ENCODE data around the gene CDK5R1.

The CDK5R1 gene

GRCh38 chr17:32491371-32492263 lies 4.8 kb downstream of the CDK5R1 start:
- FAIRE-seq (no peak), DNase-seq (ENCODE audit: insufficient read length, low spot score) (no peak)

- DNase-seq (ENCODE audit: insufficient read length, low spot score), result no peak
- FAIRE-seq, result no peak
Measured at GRCh38 chr17:32492264-32492589, 5.4 kb downstream of the CDK5R1 start.

- FAIRE-seq, result no peak
Measured at GRCh38 chr17:32492648-32493289, 6.0 kb downstream of the CDK5R1 start.

GRCh38 chr17:32493571-32493970 lies 6.8 kb downstream of the CDK5R1 start:
- DNase-seq (ENCODE audit: insufficient read length, low spot score) (no peak), FAIRE-seq (no peak)

More at GRCh38 chr17:32492648-32493289, 6.0 kb downstream of the CDK5R1 start:
- no peak for DNase-seq (ENCODE audit: insufficient read length, low spot score)

- DNase-seq (ENCODE audit: insufficient read length, low spot score), result no peak
- no peak for FAIRE-seq
Measured at GRCh38 chr17:32493976-32494513, 7.3 kb downstream of the CDK5R1 start.

GRCh38 chr17:32494621-32495358 lies 8.0 kb downstream of the CDK5R1 start:
- no peak for FAIRE-seq
- DNase-seq (ENCODE audit: insufficient read length, low spot score), result no peak

- DNase-seq (ENCODE audit: insufficient read length, low spot score), result no peak
- no peak for FAIRE-seq
Measured at GRCh38 chr17:32495359-32496231, 8.8 kb downstream of the CDK5R1 start.

- peak; percentile 23 for FAIRE-seq
- DNase-seq (ENCODE audit: insufficient read length, low spot score), result no peak
Measured at GRCh38 chr17:32496395-32497073, 9.7 kb downstream of the CDK5R1 start.

- DNase-seq (ENCODE audit: insufficient read length, low spot score) (no peak), FAIRE-seq (no peak)
Measured at GRCh38 chr17:32497431-32498205, 10.8 kb downstream of the CDK5R1 start.

- DNase-seq (ENCODE audit: insufficient read length, low spot score) (no peak), FAIRE-seq (no peak)
Measured at GRCh38 chr17:32498391-32498790, 11.6 kb downstream of the CDK5R1 start.

- DNase-seq (ENCODE audit: insufficient read length, low spot score) (no peak), FAIRE-seq (no peak)
Measured at GRCh38 chr17:32502013-32502412, 15.2 kb downstream of the CDK5R1 start.

- no peak for DNase-seq (ENCODE audit: insufficient read length, low spot score)
- no peak for FAIRE-seq
Measured at GRCh38 chr17:32502710-32503109, 15.9 kb downstream of the CDK5R1 start.

- no peak for FAIRE-seq
- DNase-seq (ENCODE audit: insufficient read length, low spot score), result no peak
Measured at GRCh38 chr17:32503251-32504165, 16.7 kb downstream of the CDK5R1 start.

- FAIRE-seq, result peak; percentile 79
- DNase-seq (ENCODE audit: insufficient read length, low spot score), result no peak
Measured at GRCh38 chr17:32504166-32504990, 17.6 kb downstream of the CDK5R1 start.

- DNase-seq (ENCODE audit: insufficient read length, low spot score), result no peak
- no peak for FAIRE-seq
Measured at GRCh38 chr17:32508926-32509325, 22.1 kb downstream of the CDK5R1 start.

GRCh38 chr17:32510466-32510865 lies 23.7 kb downstream of the CDK5R1 start:
- no peak for DNase-seq (ENCODE audit: insufficient read length, low spot score)
- no peak for FAIRE-seq

GRCh38 chr17:32512328-32512727 lies 25.5 kb downstream of the CDK5R1 start:
- FAIRE-seq, result no peak

More at GRCh38 chr17:32512328-32512727, 25.5 kb downstream of the CDK5R1 start:
- no peak for DNase-seq (ENCODE audit: insufficient read length, low spot score)
